ENCODE results near the gene ICAM4.
"Not testable (repeated sequence)": the region's sequence is repeated elsewhere in the genome, so short reads cannot be mapped to it uniquely, and the experiment has no call there.

Gene ICAM4

DNA sequence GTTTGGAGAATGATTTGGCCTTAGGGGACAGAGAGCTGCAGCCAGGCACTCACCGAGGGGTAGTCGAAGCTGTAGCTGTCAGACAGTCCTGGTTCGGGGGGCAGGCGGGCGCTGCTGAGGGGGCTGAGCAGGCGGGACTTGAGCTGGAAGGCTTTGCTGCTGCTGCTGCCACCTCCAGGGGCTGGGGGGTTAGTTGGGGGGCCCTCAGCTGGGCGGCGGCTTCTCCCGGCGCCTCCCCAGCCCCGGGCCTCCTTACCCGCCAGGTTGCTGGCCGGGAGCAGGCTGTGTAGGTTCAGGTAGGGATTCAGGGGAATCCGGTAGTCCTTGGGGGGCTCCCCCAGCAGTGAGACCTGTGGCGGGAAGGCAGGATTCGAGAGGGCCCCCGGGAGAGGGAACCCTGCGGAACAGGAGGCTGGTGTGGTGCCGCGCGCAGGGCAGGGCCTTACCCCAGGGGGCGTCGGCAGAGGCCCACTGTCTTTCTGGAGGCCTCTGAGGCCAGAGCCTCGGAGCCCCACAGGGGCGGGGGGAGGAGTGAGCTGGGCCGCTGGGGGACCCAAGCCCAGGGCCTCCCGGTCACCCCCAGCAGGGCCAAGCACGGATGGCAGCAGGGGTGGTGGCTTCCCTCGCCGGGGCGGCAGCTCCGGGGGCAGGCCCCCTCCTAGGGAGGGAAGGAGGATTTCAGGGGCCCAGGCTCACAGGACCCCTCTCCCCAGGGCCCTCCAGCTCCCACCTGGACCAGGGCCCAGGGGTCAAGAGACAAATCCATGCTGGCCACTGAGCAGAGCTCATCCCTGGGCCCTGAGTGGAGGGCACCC is 34.1 kb downstream of the ICAM4 start:
- DNase-seq = no peak

DNA sequence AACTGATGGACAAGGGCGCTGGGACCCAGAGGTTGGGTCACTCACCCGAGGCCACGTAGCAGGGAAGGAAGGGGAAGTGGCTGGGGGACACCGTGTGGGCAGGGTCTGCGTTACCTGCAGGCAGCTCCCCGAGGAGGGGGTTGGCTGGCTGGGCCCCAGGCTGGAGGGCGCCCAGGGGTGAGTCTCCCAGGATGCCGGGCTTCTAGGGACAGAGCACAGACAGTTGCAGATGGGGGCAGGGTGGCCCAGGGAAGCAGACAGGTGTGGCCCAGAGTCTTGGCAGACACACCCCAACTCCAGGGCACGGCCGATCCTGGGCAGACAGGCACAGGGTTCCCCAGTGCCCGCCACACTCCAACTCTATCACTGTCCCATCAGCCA is 34.7 kb downstream of the ICAM4 start:
- no peak for DNase-seq

DNA sequence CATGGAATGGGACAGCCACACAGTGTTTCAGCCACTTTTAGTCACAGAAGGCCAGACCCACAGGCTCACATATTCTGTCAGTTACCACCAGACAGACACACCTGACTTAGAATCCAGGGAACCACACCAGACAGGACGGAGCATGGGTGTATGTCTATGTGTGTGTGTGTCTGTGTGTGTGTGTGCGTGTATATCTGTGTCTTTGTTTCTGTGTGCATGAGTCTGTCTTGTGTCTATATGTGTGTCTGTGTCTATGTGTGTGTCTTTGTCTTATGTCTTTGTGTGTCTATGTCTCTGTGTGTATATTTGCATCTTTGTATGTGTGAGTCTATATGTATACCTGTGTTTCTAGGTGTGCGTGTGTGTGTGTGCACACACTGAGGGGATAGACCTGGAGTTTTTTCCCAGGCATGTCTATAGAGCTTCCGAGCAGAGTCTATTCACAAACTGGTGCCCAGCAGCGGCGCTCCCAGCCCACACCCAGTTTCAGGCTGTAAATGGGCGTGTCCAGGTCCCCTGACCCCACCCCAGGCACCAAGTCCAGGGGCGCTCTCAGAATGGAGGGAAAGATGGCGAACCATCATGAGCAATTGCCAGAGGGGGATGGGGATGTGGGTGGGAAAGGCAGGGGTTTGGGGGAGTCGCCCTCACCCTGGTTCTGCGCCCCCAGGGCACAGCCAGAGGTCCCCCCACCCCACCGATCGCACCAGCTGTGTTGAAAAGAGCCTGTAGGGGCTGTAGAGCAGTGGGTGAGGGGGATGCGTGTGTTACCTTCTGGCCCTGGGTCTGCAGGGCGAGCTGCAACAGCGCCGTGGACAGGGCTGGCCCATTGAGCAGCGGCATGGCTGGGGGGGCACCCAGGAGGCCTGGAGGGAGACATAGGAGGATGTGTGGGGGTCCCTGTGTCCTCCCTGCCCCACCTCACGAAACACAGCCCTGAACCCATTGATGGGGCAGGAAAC is 35.4 kb downstream of the ICAM4 start:
- no peak for DNase-seq

DNA sequence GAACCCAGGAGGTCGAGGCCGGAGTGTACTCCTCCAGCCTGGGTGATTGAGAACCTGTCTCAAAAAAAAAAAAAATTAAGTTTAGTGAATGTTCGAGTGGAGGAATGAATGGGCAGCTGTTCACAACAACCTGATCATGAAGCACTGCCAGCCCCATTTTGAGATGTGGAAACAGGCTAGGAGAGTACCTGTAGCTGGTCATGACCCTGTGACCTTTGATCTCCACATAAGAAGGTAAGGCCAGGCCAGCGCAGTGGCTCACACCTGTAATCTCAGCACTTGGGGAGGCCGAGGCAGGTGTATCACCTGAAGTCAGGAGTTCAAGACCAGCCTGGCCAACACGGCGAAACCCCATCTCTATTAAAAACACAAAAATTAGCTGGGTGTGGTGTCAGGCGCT is 39.0 kb downstream of the ICAM4 start:
- no peak for DNase-seq

DNA sequence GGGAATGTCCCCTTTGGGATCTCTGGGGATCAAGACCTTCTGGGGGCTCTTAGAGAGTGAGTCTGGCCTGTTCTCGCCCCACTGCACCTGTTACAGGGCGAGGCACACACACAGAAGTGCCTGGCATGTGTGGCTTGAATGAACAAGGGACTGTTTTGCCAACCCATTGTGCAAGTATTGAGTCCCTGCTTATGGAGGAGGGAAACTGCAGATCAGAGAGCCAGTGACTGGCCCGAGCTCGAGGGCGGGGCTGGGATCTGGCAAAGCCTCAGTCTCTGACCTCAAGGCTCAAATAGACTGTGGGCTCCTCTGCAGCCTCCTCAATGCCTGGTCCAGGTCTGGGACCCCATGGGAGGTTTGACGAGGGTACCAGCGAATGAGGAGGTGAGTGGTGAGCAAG is 41.0 kb downstream of the ICAM4 start:
- DNase-seq = no peak

DNA sequence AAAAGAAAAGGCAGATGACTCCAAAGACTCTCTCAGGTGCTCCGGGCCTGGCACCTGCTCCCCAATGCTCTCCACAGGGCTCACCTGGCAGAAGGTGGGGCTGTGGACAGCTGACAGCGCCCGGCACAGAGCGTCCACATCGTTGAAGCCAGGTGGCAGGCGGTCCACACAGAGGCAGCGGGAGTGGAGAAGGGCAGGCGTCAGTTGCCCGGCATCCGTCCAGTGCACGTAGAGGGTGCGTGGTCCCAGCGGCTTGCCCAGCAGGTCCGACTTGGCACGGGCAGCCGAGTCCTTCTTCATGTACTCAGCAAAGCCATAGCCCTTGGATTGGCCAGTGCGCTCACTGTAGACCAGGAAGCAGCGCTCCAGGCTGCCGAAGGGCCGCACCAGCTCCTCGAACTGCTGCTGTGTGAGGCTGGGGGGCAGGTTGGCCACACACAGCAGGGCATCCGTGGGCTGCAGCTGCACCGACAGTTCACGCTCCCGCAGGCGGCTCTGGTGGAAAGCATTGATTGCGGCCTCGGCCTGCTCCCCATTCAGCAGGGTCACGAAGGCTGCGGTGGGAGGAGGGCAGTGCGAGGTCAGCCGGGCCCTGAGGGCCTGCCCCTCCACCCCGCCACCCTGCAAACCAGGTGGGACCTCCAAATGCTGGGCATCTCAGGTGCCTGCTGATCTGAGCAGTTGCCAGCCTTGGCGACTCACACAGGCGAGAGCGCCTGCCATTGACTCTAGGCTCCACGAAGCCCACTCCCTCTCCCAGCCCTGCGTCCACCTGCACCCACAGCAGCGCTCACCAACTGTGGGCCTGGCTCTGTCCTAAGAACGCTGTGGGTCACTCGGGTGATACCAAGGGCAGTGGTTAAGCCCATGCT is 42.0 kb downstream of the ICAM4 start:
- no peak for DNase-seq

DNA sequence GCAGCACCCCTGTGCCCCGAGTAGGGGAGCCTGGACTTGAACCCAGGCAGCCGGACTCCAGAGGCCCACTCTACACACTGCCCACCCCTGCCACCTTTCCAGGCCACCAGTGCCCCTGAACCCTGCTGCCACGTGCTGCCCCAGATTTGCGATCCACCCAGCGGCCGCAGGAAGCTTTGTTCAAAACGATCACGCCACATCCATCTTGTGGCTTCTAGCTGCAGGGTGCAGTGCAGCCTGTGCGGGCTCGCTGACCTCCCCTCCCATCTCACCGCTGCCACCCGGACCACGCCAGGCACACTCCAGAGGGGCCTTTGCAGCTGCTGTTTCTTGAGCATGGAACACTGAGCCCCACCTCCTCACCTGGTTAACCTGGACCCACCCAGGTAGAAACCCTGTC is 42.8 kb downstream of the ICAM4 start:
- no peak for DNase-seq

DNA sequence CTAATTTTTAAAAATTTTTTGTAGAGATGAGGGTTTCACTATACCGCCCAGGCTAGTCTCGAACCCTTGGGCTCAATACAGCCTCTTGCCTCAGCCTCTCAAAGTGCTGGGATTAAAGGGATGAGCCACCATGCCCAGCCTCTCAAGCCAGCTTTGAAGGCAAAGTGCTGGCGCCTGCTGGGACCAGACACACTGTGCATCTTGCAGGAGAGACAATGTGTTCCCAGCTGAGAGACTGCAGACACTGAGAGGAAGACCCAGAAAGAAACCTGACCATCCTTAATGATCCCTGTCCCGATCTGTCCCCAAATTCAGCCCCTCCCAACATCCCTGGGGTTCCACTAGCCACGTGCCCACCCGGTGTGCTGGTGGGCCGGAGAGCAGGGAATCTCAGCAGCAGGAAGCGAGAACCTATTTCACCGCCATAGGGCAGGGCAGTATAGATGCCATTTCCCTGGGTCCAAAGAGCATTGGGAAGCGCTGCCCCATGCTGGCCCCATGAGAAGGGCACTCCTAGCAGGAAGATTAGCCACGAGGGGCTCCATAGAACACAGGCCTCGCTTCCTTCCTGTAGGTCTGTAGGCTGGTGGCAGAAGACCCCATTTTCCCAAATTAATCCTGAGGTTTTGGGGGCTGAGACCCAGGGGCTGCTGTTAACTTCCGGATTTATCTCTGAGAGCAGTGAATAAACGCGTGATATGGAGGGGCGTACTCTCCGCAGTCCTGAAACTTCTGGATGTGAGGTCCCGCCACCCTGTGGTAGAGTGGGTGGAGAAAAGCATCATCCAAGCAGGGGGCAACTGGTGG is 45.6 kb downstream of the ICAM4 start:
- no peak for DNase-seq

DNA sequence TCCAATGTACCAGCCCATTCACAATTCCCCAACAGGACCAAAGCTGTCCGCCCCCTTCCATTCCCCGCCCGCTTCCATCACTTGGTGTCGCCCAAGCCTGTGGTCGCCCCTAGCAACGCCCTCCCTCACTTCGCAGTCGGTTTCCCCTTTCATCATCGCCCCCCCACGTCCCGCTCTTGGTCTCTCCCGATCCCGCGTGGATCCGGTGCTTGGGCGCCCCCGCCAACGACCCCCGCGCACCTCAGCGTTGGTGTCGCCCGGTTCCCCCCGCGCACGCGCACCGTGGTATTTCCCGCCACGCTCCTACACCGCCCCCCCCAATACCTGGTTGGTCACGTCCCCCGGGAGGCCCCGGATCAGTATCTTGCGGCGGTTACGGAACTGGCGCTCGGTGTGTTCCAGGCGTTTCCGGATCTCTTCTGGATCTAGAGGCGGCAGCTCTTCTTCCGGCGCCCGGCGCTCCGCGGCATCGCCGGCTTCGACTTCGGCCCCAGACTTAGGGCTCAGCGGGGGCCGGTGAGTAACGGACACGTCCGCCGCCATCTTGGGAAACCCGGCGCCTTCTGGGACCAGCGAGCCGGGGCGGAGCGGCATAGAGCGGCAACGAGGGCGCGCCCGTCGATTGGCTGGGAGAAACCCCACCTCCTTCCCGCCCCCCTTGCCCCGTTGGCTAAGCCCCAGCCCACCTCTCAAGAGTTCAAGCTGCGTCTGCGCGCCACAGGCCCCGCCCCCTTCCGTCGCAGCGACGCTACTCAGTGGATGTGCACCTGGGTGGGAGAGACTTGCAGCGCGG is 46.4 kb downstream of the ICAM4 start, which contains the start of gene RAVER1:
TSS of gene RAVER1 (minus strand) at position 565 of the 793 bp plus-strand sequence. CDS start at position 543, 22 bp downstream.
- DNase-seq = peak; percentile 98

DNA sequence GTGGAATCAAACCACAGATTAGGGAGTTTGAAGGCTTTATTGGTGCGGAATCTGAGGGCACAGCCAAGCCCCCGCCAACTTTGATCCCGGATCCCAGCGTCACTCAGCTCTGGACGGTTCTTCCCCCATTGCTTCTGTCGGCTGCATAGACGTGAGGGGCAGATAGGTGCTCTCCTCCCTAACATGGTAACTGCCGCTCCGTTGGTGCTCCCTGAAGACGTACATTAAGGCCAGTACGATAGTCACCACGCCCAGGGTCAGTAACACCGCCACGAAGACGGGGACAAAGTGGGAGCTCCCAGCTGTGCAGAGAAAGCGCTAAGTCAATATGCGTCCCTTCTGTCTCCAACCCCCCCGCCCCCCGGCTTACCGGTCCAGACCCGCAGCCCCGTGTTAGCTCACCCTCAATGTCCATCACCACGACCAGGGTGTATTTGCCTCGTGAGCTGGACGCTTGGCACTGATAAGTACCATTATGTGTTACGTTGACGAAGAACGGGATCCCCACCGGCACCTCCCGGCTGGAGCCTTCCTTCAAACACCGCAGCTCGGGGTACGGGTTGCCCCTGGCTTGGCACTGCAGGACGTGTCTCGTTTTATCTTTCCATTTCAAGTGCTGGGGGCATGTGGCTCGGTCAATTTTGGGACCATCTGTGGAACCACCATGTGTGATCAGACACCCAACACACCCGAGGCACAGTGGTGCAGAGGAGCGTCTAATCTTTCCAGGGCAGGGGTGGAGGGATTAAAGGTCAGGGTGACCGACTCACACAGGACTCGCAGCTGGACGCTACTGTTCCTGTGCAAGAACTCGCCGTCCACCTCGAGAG is 47.2 kb downstream of the ICAM4 start:
- no peak for DNase-seq

DNA sequence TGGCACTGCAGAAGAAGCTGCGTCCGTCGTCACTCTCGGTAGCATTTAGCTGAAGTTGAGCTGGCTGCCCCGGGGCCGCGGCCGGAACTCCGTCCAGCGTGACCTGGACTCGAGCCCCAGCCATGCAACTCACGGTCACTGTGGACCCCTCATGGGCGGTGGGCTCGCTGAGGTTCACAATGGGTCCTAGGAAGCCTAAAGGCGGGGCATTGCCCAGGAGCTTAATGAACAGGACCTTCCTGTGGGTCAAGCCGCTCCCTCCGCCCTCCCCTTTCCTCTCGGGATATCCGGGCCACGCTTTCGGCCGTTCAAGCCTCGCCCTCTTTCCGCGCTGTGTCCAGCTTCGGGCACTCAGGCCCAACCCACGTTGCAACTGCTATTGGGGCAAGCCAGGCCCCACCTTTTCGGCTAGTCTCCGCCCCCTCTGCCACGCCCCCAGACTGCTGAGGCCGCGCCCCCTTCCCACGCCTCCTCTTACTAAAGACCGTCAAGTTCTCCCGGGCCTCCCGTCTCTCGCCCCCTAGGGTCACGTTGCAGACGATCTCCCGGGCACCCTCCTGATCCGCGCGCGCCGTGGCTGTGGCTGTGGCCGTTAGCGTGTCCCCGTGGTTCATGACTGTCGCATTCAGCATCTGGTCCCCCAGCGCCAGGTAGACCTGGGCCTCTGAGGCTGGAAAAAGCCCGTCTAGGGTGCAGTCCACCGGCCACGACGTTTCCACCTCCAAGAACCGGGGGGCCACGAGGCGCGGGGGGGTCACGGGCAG is 48.0 kb downstream of the ICAM4 start:
- no peak for DNase-seq

DNA sequence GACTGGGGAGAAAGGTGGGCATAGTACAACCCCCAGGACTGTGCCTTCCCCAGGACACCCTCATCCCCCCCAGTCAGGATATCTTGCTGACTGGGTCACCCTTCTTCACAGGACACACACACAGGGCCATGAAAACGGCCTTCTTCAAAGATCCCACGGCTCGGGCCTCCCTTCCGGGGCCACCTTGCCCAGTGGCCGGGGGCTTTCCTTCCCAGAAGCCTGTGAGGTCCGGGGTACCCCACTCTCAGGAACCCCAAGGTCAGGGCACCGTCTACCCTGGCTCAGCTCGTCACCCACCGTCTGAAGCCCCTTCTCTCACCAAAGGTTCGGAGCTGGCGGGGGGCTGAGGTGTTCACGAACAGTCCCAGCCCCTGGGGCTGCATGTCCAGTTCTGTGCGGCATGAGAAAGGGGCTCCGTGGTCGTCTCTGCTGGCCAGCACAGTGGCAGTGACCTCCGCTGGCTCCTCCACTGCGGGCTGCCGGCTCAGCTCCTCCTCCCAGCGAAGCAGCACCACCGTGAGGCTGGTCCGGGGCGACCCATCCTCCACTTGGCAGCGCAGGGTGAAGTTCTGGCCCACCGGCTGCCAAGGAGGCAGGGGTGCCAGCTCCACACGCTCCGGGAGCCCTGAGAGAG is 48.7 kb downstream of the ICAM4 start:
- no peak for DNase-seq

DNA sequence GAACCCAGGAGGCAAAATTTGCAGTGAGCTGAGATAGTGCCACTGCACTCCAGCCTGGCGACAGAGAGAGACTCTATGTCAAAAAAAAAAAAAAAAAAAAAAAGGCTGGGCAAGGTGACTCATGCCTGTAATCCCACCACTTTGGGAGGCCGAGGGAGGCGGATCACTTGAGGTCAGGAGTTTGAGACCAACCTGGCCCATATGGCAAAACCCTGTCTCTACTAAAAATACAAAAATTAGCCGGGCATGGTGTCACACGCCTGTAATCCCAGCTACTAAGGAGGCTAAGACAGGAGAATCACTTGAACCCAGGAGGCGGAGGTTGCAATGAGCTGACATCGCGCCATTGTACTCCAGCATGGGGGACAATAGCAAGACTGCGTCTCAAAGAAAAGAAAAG is 50.0 kb downstream of the ICAM4 start:
- DNase-seq = not testable (repeated sequence)
